A549 (cell line): ENCODE measurements around the gene HS3ST3A1. TPM values are rescaled to one million over a fixed set of nuclear protein-coding genes. Genes with fewer than 3 reads are reported as not detected.
A peak's percentile ranks its signal among the peaks of the same experiment; 100 is the strongest.

Experiments used
- ATAC-seq, 2 experiments: fragments of 200-7000 bp in 1 of 2; fragments of >200 bp in 1 of 2; cut with Nextera tagmentation in 1 of 2; cut with Tn5 transposase in 1 of 2; 3 replicates each; pipeline versions ENCODE4 v1.8.0 to v1.9.1; 2018 to 2020; ENCODE audit warnings: mild to moderate bottlenecking in 1 of 2, moderate library complexity in 1 of 2
- CTCF ChIA-PET: fragments of 300-600 bp; sonication (Branson Sonifier 250); formaldehyde crosslinking; extraction: SDS; loops from one replicate; lab custom pipeline; 2021; ENCODE audit warnings: antibody characterized with exemption, inconsistent platforms; lab: Yijun Ruan, JAX
- POLR2A ChIA-PET: fragments of 350-600 bp; formaldehyde crosslinking; extraction: SDS; loops from one replicate; lab custom pipeline; 2021; ENCODE audit warnings: antibody characterized with exemption, inconsistent platforms; lab: Yijun Ruan, JAX
- DNase-seq, 2 experiments: peaks; one replicate each; pipeline versions ENCODE4 v3.0.0 to v3.0.0-alpha.2; 2011 to 2016; ENCODE audit warnings: low read depth in 1 of 2, low spot score in 1 of 2
- FAIRE-seq: peaks from 2 replicates; lab custom pipeline; 2011; peaks lifted over from hg19 to GRCh38; lab: Jason Lieb, UNC
- H3K27ac ChIP-seq, 2 experiments: fragments of >200 bp; sonication (Bioruptor Twin); formaldehyde crosslinking; 3 replicates each; pipeline ENCODE4 v1.5.1; 2016 to 2017
- H3K4me1 ChIP-seq: fragments of >200 bp; sonication (Bioruptor Twin); formaldehyde crosslinking; 3 replicates; pipeline ENCODE4 v1.6.1; 2016
- H3K4me2 ChIP-seq: fragments of >200 bp; sonication (Bioruptor Twin); formaldehyde crosslinking; 3 replicates; pipeline ENCODE4 v1.6.1; 2016
- H3K4me3 ChIP-seq: fragments of >200 bp; sonication (Bioruptor Twin); formaldehyde crosslinking; 3 replicates; pipeline ENCODE4 v1.5.1; 2016
- H3K9me3 ChIP-seq: fragments of >200 bp; sonication (Bioruptor Twin); formaldehyde crosslinking; 3 replicates; pipeline ENCODE4 v1.6.1; 2016
- BCL3 ChIP-seq: fragments of >200 bp; sonication (Bioruptor Twin); formaldehyde crosslinking; IDR thresholded peaks from 3 replicates; pipeline ENCODE4 v1.6.1; 2016
- BHLHE40 ChIP-seq: IDR thresholded peaks from 2 replicates; pipeline ENCODE4 v1.6.1; 2012; ENCODE audit warnings: low read depth, low read length, inconsistent platforms
- CBX8 ChIP-seq: fragments of 200-600 bp; sonication (generic); IDR thresholded peaks from 2 replicates; pipeline ENCODE4 v1.6.1; 2016
- CHD2 ChIP-seq: fragments of 150-350 bp; IDR thresholded peaks from 2 replicates; pipeline ENCODE4 v1.6.1; 2014; ENCODE audit warnings: low read length; ENCODE audit not compliant: partially characterized antibody
- CTCF ChIP-seq: fragments of >200 bp; sonication (Bioruptor Twin); formaldehyde crosslinking; IDR thresholded peaks from 3 replicates; pipeline ENCODE4 v1.5.1; 2016
- EHF ChIP-seq: fragments of 250-450 bp; sonication (Bioruptor Pico); IDR thresholded peaks from 2 replicates; pipeline ENCODE4 v1.5.0; 2020; ENCODE audit warnings: mild to moderate bottlenecking
- EHMT2 ChIP-seq: fragments of 200-600 bp; sonication (generic); IDR thresholded peaks from 2 replicates; pipeline ENCODE4 v1.6.1; 2016; ENCODE audit warnings: antibody characterized with exemption, low read depth, mild to moderate bottlenecking, moderate library complexity
- ELK1 ChIP-seq: fragments of 150-350 bp; IDR thresholded peaks from 2 replicates; pipeline ENCODE4 v1.6.1; 2014; ENCODE audit warnings: low read depth, mild to moderate bottlenecking, low read length
- FOSB ChIP-seq: fragments of 250-450 bp; sonication (Bioruptor Pico); IDR thresholded peaks from 2 replicates; pipeline ENCODE4 v1.5.0; 2020; ENCODE audit warnings: mild to moderate bottlenecking, moderate library complexity
- HDAC2 ChIP-seq: fragments of 200-600 bp; sonication (generic); IDR thresholded peaks from 2 replicates; pipeline ENCODE4 v1.6.1; 2016
- HEYL ChIP-seq: fragments of 250-450 bp; sonication (Bioruptor Pico); IDR thresholded peaks from 2 replicates; pipeline ENCODE4 v1.8.0; 2021; ENCODE audit warnings: mild to moderate bottlenecking, moderate library complexity
- HOXA7 ChIP-seq: fragments of 250-450 bp; sonication (Bioruptor Pico); IDR thresholded peaks from 2 replicates; pipeline ENCODE4 v1.5.0; 2020; ENCODE audit warnings: mild to moderate bottlenecking, moderate library complexity
- JUNB ChIP-seq: fragments of >200 bp; sonication (Bioruptor Twin); formaldehyde crosslinking; IDR thresholded peaks from 2 replicates; pipeline ENCODE4 v1.6.1; 2016
- MAZ ChIP-seq: fragments of 150-350 bp; IDR thresholded peaks from 2 replicates; pipeline ENCODE4 v1.6.1; 2014; ENCODE audit warnings: antibody characterized with exemption, low read depth, low read length, borderline replicate concordance
- NFE2L2 ChIP-seq: fragments of 150-350 bp; conservative IDR thresholded peaks from 2 replicates; pipeline ENCODE4 v1.6.1; 2014; ENCODE audit warnings: low read length
- NR3C1 ChIP-seq: fragments of >200 bp; sonication (Bioruptor Twin); formaldehyde crosslinking; IDR thresholded peaks from 3 replicates; pipeline ENCODE4 v1.6.1; 2017
- PHF8 ChIP-seq: fragments of 200-600 bp; sonication (generic); IDR thresholded peaks from 2 replicates; pipeline ENCODE4 v1.6.1; 2016; ENCODE audit warnings: low read depth, mild to moderate bottlenecking, antibody characterized with exemption, moderate library complexity, borderline replicate concordance
- POLR2AphosphoS2 ChIP-seq: conservative IDR thresholded peaks from 2 replicates; pipeline ENCODE4 v1.6.1; 2012; ENCODE audit warnings: low read length, improper control_type of control experiment, inconsistent platforms
- RARB ChIP-seq: fragments of 250-450 bp; sonication (Bioruptor Pico); IDR thresholded peaks from 2 replicates; pipeline ENCODE4 v1.8.0; 2021; ENCODE audit warnings: mild to moderate bottlenecking, moderate library complexity
- RFX5 ChIP-seq: fragments of 450-650 bp; IDR thresholded peaks from 2 replicates; pipeline ENCODE4 v1.7.1; 2014; ENCODE audit warnings: antibody characterized with exemption, mild to moderate bottlenecking, moderate library complexity
- SREBF2 ChIP-seq: fragments of 450-650 bp; IDR thresholded peaks from 2 replicates; pipeline ENCODE4 v1.6.1; 2014; ENCODE audit warnings: mild to moderate bottlenecking, moderate library complexity
- ZSCAN20 ChIP-seq: fragments of 250-450 bp; sonication (Bioruptor Pico); IDR thresholded peaks from 2 replicates; pipeline ENCODE4 v1.8.0; 2022; ENCODE audit warnings: mild to moderate bottlenecking, moderate library complexity
- WGBS: methylation state at CpG from one replicate; pipeline ENCODE4 v1.1.6; 2017; ENCODE audit errors: missing lambda C conversion rate; 5-methylcytosine and 5-hydroxymethylcytosine counted together
- polyA plus RNA-seq, 4 experiments: library from polyadenylated mRNA; depleted of rRNA in 3 of 4; stranded (reverse); fragments of >200 nt; fragmentation: RNase III in 1 of 4; extraction: RNeasy Plus Mini Kit Qiagen cat#74134 plus additional on column Dnase treatment in 1 of 4; gene quantifications; 2 replicates in 3 of 4; 3 replicates in 1 of 4; pipeline ENCODE4 v1.2.3, GENCODE V29; 2011 to 2017
- TF ChIP-seq, protein P1 (sequence below): fragments of 250-450 bp; sonication (Bioruptor Pico); IDR thresholded peaks from 2 replicates; pipeline ENCODE4 v1.5.0; 2020; ENCODE audit warnings: low read depth, mild to moderate bottlenecking, moderate library complexity

The HS3ST3A1 gene
- polyA plus RNA-seq, 2 of the 4 experiments (the other 2 are of a cell fraction), result not detected

DNA sequence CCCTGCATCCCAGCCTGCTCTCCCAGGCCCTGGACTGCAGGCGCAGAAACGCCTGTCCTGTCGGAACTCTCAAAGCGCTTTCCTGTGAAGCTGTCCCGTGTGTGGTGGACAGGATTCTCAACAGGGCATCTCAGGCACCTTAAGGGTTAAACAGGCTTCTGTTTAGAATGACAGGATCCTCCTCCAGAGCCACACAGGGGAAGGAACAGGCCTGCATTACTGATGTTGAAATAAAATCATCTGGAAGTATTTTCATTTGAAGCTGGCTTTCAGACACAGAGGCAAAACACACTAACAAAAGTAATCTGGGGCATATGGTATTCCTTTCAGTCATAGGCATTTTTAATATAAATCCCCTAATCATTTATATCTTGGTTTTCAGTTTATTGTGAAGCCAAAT is 7.4 kb downstream of the HS3ST3A1 start:
- WGBS, result 87% methylated on average over 5 of the region's 5 CpGs
- Histone ChIP-seq H3K9me3 (no peaks in the 10 kb centered on the region), H3K4me3 (no peak overlapping the region), H3K4me2 (peak overlapping the region; percentile 32; the same call in 1 of the 3 replicates), H3K4me1 (no peaks in the 10 kb centered on the region), H3K27ac (peak overlapping the region; percentile 9 to 56; a peak in 3 of 6 replicates)
- TF ChIP-seq HDAC2, result no peak
- POLR2A ChIA-PET, result interaction anchor here (0.6 kb wide), 1 partner anchor 97 kb away, joined by 4 read pairs; no protein-coding TSS in a partner anchor
- CTCF ChIA-PET, result interaction anchor here (0.6 to 2.7 kb wide), 24 partner anchors 9 to 707 kb away, joined by 3 to 12 read pairs (median 4); no protein-coding TSS in a partner anchor
- no peak for FAIRE-seq
- 0 out of 6 replicates have a peak, but pooled peaks of 1 of the 2 experiments have one; percentile 31 for ATAC-seq
- no peak for DNase-seq

DNA sequence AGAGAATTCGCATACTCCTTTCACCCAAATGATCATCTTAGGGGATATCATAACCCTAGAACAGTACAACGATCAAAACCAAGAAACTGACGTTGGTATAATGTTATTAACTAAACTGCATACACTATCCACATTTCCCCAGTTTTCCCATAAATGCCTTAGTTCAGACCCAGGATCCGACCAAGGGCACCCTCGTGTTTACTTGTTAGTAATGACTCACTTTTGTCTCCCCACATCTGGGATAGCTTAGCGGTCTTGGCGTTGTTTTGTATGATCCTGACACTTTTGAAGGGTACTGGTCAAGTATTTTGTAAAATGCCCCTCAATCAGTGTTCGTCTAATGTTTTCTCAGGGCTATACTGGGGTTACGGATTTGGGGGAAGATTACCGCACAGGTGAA is 8.0 kb downstream of the HS3ST3A1 start:
- H3K9me3 ChIP-seq, result no peaks in the 10 kb centered on the region
- H3K4me1 ChIP-seq, result no peaks in the 10 kb centered on the region
- peak overlapping the region in 1 of 2 experiments; percentile 56; a peak in 2 of 6 replicates for H3K27ac ChIP-seq
- no peak for DNase-seq
- TF ChIP-seq HOXA7 (CRISPR knock-in tag), result no peak
- no peak for TF ChIP-seq POLR2AphosphoS2
- no peak for TF ChIP-seq HEYL (CRISPR knock-in tag)
- TF ChIP-seq RFX5, result no peak
- FAIRE-seq, result no peak
- no peak overlapping the region for H3K4me2 ChIP-seq
- POLR2A ChIA-PET, result no interaction called here
- no peak for ATAC-seq
- CTCF ChIA-PET, result interaction anchor here (0.7 to 2.7 kb wide), 18 partner anchors 10 to 1364 kb away, joined by 3 to 12 read pairs (median 4); partner anchors contain the start of gene HS3ST3B1
- no peak overlapping the region for H3K4me3 ChIP-seq
- WGBS, result 73% methylated on average over 10 of the region's 10 CpGs

DNA sequence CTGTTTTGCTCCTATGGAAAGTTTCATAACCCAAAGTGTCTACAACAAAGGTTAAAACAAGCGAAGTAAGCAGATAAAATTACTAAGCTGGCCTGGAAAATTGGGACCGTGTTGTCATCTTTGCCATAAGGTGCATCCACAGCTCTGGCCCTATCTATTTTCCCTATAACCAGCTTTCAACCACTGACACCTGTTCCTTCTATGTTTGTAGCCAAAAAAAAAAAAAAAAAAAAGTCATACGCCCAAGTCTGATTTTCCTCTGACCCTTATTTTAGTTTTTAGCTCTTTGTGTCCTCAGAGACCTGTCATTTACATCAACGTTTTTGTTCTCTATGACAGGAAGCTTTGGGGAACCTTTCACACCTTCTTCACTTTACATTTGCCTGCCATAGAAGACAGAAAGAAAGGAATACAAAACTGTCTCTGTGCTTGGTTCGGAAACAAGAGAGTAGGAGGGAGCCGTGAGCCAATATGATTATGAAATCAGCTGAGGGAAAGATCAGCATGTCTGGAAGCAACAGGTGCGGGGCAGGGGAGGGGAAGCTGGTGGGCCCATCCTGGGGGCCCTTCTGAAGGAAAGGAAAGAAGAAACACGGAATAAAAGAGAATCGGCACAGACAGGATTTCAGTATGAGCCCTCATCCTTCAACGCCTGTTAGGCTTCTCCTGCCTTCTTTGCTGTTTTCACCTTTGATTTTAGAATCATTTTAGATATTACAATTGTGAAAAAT is 8.5 kb downstream of the HS3ST3A1 start:
- FAIRE-seq (no peak), DNase-seq (no peak), ATAC-seq (no peak)
- H3K4me3 ChIP-seq, result no peak overlapping the region
- 64% methylated on average over 10 of the region's 10 CpGs for WGBS
- H3K27ac ChIP-seq, result no peak overlapping the region
- ChIA-PET CTCF (interaction anchor here (0.6 to 2.7 kb wide), 11 partner anchors 11 to 1865 kb away, joined by 3 to 12 read pairs (median 3); partner anchors contain the start of gene HS3ST3B1), POLR2A (no interaction called here)
- H3K9me3 ChIP-seq, result no peaks in the 10 kb centered on the region
- TF ChIP-seq EHMT2 (no peak), MAZ (no peak), NR3C1 (no peak), RARB (CRISPR knock-in tag) (no peak), BHLHE40 (no peak), FOSB (CRISPR knock-in tag) (no peak), ELK1 (no peak), JUNB (no peak), SREBF2 (no peak), ZSCAN20 (CRISPR knock-in tag) (no peak), CHD2 (no peak), HDAC2 (no peak), CTCF (no peak), BCL3 (no peak), CBX8 (no peak), EHF (CRISPR knock-in tag) (no peak), NFE2L2 (no peak), PHF8 (no peak)
- TF ChIP-seq, protein P1, sequence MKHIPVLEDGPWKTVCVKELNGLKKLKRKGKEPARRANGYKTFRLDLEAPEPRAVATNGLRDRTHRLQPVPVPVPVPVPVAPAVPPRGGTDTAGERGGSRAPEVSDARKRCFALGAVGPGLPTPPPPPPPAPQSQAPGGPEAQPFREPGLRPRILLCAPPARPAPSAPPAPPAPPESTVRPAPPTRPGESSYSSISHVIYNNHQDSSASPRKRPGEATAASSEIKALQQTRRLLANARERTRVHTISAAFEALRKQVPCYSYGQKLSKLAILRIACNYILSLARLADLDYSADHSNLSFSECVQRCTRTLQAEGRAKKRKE, result no peak
- H3K4me1 ChIP-seq, result no peaks in the 10 kb centered on the region
- H3K4me2 ChIP-seq, result no peak overlapping the region
